HG03095 (cell line): ENCODE data around the gene ZNF182.
"Not testable (repeated sequence)": the region's sequence is repeated elsewhere in the genome, so short reads cannot be mapped to it uniquely, and the experiment has no call there.

Source experiments
- ATAC-seq: cut with Tn5 transposase; IDR thresholded peaks from one replicate; pipeline ENCODE4 v1.9.1; 2021; ENCODE audit warnings: moderate library complexity; ENCODE audit not compliant: unreplicated experiment

Gene ZNF182

DNA sequence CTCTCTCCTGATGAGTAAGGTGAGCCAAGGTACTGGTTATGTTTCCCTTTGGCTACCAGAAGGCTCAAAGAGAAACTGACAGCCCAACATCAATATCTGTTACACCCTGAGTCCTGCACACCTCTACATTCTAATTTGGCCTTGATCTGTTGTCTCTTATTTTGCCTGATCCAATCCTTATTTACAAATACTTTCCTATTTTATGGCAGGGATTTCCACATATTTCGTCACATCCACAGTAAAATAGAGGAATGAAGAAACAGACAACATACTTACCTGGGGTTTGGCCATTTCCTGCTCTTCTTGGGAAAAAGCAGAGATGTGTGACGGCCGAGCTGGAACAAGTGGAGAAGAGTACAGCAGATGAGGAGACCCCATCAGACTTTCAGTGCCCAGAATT is 1.5 kb downstream of the ZNF182 start:
- no peak for ATAC-seq

DNA sequence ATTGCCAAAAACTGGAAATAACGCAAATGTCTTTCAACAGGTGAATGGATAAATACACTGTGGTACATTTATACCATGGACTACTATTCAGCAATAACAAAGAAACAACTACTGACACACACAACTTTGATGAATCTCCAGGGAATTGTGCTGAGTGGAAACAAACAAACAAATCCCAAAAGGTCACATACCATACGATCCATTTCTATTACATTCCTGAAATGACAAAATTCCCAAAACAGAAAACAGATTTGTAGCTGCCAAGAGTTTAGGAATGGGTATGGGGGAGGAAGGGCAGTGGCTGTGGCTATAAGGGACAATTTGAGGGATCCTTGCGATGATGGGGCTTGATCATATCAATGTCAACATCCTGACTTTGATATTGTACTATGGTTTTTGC is 2.5 kb downstream of the ZNF182 start:
- no peak for ATAC-seq

DNA sequence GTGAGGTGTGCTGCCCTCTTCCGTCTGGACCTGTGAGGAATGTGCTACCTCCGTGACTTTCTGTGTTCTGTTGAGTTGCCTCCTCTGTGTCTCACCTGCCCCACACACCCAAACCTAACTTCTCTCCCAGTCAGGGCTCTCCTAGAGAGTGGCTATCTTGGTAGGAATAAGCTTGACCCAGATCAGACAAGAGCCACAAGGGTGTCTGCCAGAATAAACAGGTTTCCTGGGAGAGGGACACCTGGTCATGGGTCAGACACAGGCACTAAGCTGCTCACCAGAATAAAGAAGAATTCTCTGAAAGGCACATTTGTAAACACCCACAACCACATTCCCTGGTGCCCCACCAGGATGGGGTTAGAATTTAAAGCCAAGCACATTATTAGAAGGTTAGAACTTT is 11.1 kb downstream of the ZNF182 start:
- no peak for ATAC-seq

DNA sequence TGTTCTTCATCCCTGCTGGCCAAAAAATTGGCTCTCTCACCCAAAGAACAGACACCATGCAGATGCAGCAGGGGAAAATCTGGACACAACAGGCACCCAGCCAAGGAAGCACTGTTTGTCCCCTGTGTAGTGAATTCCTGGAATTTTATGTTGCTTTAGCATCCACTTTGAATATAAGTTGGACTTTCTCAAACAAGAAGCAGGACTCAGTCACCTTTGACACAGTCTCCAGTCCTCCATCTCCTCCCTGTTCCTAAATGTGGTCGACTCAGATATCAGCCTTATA is 11.8 kb downstream of the ZNF182 start:
- ATAC-seq, result no peak

DNA sequence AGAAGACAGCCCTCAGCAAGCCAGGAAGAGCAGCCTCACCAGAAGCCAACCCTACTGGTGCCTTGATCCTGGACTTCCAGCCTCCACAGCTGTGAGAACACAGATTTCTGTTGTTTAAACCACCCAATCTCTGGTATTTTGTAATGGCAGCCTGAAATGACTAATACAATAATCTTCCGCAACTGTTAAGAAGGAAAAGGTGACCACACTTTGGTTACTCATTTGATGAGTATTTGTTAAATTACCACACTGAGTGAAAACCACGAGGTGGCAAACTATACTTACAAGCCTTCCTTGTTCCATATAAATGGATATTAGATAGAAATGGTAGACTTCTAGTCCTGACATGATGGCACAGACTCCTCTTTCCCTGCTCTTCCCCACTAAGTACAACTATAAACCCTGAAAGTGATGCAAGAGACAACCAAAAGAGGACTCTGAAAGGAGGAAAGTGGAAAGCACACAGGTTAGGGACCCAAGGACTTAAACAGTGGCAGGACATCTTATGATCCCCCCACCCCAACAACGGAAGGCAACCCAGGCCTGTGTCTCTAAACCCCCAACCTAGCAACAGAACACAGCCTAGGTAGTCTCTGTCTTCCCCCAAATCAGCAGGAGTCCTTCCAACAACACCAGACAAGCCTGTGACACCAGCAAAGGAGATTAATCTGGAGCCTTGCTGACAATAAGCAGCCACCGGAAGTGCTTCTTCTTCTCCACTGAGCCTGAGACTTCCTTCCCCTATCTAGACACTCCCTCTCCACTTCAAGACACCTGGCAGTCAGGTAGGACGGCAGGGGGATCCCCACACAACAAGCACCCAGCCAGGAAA is 12.3 kb downstream of the ZNF182 start:
- ATAC-seq, result no peak

DNA sequence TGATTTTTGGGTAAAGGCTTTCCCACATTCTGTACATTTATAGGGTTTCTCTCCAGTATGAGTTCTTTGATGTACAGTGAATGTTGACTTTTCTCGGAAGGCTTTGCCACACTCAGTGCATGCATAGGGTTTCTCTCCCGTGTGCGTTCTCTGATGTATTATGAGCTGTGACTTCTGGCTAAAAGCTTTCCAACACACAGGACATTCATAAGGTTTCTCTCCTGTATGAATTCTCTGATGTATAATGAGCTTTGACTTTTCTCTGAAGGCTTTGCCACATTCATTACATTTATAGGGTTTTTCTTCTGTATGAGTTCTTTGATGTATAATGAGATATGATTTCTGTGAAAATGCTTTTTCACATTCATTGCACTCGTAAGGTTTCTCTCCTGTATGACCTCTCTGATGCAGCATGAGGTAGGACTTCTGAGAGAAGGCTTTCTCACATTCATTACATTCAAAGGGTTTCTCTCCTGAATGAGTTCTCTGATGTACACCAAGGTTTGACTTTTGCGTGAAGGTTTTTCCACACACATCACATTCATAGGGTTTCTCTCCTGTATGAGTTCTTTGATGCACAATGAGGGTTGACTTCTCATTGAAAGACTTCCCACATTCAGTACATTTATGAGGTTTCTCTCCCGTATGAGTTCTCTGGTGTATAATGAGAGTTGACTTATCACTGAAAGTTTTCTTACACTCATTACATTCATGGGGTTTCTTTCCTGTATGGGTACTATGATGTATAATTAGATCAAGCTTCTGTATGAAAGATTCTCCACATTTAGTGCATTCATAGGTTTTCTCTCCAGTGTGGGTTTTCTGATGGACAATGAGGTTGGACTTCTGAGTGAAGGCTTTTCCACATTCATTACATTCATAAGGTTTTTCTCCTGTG is 27.3 kb downstream of the ZNF182 start:
- no peak for ATAC-seq

DNA sequence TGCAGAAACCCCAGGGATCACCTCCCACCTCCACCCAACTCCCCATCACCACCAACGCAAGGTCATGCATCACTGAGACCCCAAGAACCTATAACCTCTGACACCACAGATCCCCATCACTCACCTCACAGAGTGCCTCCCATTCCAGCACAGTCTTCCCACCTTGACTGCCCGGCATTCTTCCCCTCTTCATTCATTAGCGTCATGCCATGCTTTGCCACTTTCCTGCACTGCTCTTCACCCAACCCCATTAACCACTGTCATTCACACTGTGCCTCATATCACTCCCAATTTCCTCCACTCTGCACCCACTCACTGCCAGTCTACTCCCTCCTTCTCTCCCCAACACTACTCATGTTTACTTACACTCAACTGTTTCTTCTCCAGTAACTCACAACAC is 30.6 kb downstream of the ZNF182 start:
- ATAC-seq, result no peak

GRCh38 chrX:47965526-47965925 is 38.3 kb downstream of the ZNF182 start:
- ATAC-seq, result not testable (repeated sequence)

DNA sequence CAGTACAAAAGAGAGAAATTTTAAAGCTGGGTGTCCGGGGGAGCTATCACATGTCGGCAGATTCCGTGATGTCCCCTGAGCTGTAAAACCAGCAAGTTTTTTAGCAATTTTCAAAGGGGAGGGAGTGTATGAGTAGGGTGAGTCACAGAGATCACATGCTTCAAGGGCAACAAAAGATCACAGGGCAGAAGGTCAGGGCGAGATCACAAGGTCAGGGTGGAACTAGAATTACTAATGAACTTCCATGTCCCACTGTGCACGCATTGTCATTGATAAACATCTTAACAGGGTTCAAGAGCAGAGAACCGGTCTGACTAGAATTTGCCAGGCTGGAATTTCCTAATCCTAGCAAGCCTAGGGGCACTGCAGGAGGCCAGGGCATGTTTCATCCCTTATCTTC is 42.0 kb downstream of the ZNF182 start:
- not testable (repeated sequence) for ATAC-seq

DNA sequence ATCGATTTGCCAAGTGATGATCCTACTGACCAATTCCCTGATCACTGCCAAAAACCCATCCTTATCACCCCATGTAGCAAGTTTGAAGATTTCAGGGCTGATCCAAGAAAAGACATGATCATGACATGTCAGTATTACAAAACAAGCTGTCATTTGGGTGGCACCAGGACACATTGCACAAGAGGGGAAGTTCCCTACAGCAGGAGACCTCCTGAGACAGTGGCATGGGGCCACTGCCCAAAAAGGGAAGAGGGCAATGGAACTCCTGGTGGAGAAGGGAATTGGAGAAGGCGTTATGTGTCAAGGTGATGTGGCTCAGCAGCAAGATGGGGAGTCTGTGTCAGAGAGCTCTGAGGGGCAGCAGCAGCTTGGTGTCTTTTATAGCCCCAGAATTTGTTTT is 43.4 kb downstream of the ZNF182 start:
- ATAC-seq, result no peak

DNA sequence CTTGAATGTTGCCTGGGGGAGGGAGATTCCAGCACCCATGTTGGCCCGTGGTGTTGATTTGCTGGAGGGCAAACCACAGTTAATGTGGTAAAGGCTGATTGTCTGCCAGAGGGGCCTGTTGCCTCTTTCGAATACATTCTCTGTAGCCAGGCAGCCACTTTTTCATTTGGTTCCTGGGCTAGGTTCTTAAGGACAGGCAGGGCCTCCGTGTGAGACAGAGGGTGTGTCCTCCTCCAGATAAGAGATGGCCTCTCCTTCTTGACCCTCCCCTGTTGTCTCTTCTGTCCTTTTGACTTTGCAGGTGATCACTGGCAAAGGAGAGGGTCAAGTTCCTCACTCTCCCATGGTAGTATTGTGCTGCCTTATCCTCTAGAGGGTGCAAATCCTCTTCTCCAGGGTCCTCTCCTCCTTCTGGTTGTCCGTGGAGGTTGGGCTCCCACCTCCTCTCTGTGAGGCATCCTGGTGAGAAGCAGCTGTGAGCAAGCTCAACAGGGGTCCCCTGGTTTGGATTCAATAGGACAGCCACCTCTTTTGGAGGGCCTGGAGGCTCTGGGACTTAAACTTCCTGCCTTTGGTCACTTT is 44.9 kb downstream of the ZNF182 start:
- ATAC-seq, result no peak

- not testable (repeated sequence) for ATAC-seq
Measured at GRCh38 chrX:47958206-47958605, 45.6 kb downstream of the ZNF182 start.

GRCh38 chrX:47956016-47956415 is 47.8 kb downstream of the ZNF182 start:
- no peak for ATAC-seq

DNA sequence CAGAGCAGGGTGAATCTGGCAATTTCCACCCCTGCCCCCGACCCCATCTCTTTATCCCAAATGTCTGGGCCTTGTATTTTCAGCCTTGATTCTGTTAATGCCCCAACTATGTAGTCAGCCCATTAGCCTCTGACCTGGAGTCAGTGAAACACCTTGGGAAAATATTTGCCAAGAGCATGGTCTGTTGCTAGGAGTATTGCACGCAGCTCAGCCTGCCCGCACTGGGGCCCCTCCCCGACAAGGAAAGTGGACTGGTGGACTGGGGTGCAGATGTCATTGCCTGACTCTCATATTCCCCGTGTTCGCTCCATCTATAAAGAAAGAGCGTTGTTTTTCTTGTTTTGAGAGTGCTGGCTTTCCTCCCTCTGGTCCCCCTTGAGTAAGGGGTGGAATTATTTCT is 48.5 kb downstream of the ZNF182 start:
- ATAC-seq, result not testable (repeated sequence)

GRCh38 chrX:47941423-47941822 is 62.4 kb downstream of the ZNF182 start:
- ATAC-seq, result no peak

DNA sequence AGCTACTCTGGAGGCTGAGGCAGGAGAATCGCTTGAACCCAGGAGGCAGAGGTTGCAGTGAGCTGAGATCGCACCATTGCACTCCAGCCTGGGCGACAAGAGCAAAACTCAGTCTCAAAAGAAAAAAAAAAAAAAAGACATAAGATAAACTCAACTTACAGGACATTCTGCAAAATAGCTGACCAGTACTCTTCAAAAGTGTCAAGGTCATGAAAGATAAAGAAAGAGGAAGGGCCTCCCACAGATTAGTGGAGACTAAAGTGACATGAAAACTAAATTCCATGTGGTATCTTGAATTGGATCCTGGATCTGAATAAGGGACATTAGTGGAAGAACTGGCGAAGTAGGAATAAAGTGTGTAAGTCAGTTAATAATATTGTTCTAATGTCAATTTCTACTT is 63.3 kb downstream of the ZNF182 start:
- no peak for ATAC-seq

DNA sequence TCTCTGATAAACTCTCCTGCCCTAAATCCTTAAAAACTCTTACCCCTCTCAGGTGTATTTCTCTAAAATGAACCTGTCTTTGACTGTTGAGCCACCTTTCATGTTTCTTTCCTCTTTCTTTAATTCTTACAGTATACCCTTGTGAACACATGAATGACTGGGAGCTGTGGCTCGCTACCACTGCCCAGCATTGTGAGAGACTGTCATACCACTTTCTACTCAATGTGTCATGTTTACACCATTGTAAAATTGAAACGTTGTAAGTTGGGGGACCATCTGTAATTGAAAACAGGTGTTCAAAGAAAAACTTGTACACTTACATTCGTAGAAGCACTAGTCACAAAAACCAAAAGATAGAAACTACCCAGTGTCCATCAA is 66.9 kb downstream of the ZNF182 start:
- no peak for ATAC-seq

GRCh38 chrX:47936224-47936939 is 67.4 kb downstream of the ZNF182 start:
- ATAC-seq, result no peak

- ATAC-seq, result no peak
Measured at GRCh38 chrX:47933946-47934345, 69.8 kb downstream of the ZNF182 start.

- not testable (repeated sequence) for ATAC-seq
Measured at GRCh38 chrX:47931970-47932369, 71.8 kb downstream of the ZNF182 start.

GRCh38 chrX:47927212-47927611 is 76.6 kb downstream of the ZNF182 start:
- ATAC-seq, result no peak
